ACC112 (cell line): Measurements from ENCODE around the gene REC8.

Source experiments
- H2AFZ ChIP-seq: fragments of 200-600 bp; sonication (generic); one replicate; pipeline ENCODE4 v1.6.0; 2017; ENCODE audit warnings: antibody characterized with exemption, low read length; ENCODE audit not compliant: unreplicated experiment
- H3K27ac ChIP-seq: fragments of 200-600 bp; sonication (generic); 2 replicates; pipeline ENCODE4 v1.5.1; 2014; ENCODE audit warnings: low read depth, mild to moderate bottlenecking, antibody characterized with exemption, low read length, moderate library complexity
- H3K27me3 ChIP-seq: fragments of 200-600 bp; sonication (generic); 2 replicates; pipeline ENCODE4 v1.6.1; 2014; ENCODE audit warnings: mild to moderate bottlenecking, antibody characterized with exemption, low read length, moderate library complexity, mixed read lengths; ENCODE audit not compliant: insufficient read depth
- H3K36me3 ChIP-seq: fragments of 200-600 bp; sonication (generic); 2 replicates; pipeline ENCODE4 v1.6.1; 2016; ENCODE audit warnings: mild to moderate bottlenecking, antibody characterized with exemption, low read length, moderate library complexity, mixed read lengths; ENCODE audit not compliant: insufficient read depth
- H3K4me1 ChIP-seq: fragments of 200-600 bp; sonication (generic); one replicate; pipeline ENCODE4 v1.6.1; 2016; ENCODE audit warnings: low read length, mixed read lengths; ENCODE audit not compliant: insufficient read depth, unreplicated experiment, control insufficient read depth
- H3K4me3 ChIP-seq: fragments of 200-600 bp; sonication (generic); 2 replicates; pipeline ENCODE4 v1.5.1; 2014; ENCODE audit warnings: mild to moderate bottlenecking, low read depth, low read length
- H3K79me2 ChIP-seq: fragments of 200-600 bp; sonication (generic); one replicate; pipeline ENCODE4 v1.6.0; 2016; ENCODE audit warnings: low read length; ENCODE audit not compliant: control insufficient read depth, unreplicated experiment, insufficient read depth

REC8 gene

GRCh38 chr14:24131549-24131966, 40.3 kb upstream of the REC8 start:
- no peaks in the 10 kb centered on the region for H3K27me3 ChIP-seq
- no peak overlapping the region for H3K4me3 ChIP-seq
- no peak overlapping the region for H2AFZ ChIP-seq
- H3K4me1 ChIP-seq = no peaks in the 10 kb centered on the region
- no peak overlapping the region for H3K27ac ChIP-seq
- peaks cover 5% of the 10 kb centered on the region for H3K79me2 ChIP-seq
- H3K36me3 ChIP-seq = no peaks in the 10 kb centered on the region

GRCh38 chr14:24132061-24132685, 39.7 kb upstream of the REC8 start:
- H3K27ac ChIP-seq = no peak overlapping the region
- no peak overlapping the region for H2AFZ ChIP-seq
- peaks cover 11% of the 10 kb centered on the region for H3K79me2 ChIP-seq
- no peaks in the 10 kb centered on the region for H3K27me3 ChIP-seq
- no peak overlapping the region for H3K4me3 ChIP-seq
- peaks cover 5% of the 10 kb centered on the region for H3K4me1 ChIP-seq
- H3K36me3 ChIP-seq = no peaks in the 10 kb centered on the region

DNA sequence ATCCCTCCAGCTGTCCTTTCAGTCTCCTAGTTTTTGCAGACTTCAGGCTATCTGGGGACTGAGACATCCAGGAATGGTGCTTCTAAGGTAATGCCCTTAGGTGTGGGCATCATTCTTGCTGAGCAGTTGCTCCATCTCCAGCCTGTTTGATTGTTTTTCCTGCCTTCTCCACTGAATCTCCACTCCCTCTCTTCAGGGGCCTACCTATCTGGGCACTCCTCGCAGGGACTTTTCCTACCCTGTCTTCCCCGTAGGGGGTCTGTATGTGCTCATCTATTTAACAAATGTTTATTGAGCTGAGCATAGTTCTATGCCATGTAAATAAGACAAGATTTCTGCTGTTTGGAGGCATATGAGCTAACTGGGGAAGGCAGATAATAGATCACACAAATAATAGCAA, 38.9 kb upstream of the REC8 start:
- H3K4me3 ChIP-seq = no peak overlapping the region
- peaks cover 19% of the 10 kb centered on the region for H3K79me2 ChIP-seq
- no peaks in the 10 kb centered on the region for H3K36me3 ChIP-seq
- H3K27ac ChIP-seq = no peak overlapping the region
- no peaks in the 10 kb centered on the region for H3K27me3 ChIP-seq
- peaks cover 11% of the 10 kb centered on the region for H3K4me1 ChIP-seq
- no peak overlapping the region for H2AFZ ChIP-seq

DNA sequence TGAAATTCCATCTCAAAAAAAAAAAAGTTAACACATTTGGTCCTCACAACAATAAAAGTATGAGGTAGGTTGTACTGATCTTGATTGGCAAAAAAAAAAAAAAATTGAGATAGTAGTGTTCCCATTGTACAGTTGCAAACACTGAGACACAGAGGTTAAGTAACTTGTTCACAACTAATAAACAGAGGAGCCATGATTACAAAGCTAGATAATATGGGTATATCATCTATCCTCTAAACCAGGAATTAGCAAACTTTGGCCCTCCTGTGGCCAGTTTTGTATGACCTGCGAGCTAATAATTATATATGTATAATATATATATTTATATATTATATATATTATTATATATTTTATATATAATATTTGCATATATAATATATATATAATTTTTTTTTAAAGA, 38.1 kb upstream of the REC8 start:
- H3K4me1 ChIP-seq = peaks cover 18% of the 10 kb centered on the region
- no peak overlapping the region for H3K27ac ChIP-seq
- no peak overlapping the region for H2AFZ ChIP-seq
- peaks cover 26% of the 10 kb centered on the region for H3K79me2 ChIP-seq
- no peaks in the 10 kb centered on the region for H3K27me3 ChIP-seq
- H3K36me3 ChIP-seq = peaks cover 1% of the 10 kb centered on the region; the same call in 1 of the 2 replicates
- no peak overlapping the region for H3K4me3 ChIP-seq

DNA sequence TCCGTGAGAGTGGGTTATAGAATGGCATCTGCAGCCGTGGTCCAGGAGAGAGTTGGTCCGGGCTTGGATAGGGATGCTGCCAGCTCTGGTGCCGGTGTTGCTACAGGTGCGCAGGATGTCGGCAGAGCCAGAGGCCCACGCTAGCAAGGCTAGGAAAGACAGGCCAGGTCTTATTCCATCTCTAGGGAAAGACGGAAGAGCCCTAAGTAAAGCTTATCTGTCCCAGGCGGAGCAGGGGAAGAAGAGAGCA, 36.4 kb upstream of the REC8 start:
- Histone ChIP-seq H3K4me1 (peaks cover 30% of the 10 kb centered on the region), H2AFZ (peak overlapping the region; percentile 50)

GRCh38 chr14:24135834-24136683, 35.8 kb upstream of the REC8 start, which contains the start of gene PSME1:
Gene PSME1, plus strand, starts transcription at chr14:24136194. Its CDS starts 69 bp downstream, at chr14:24136263.
- Histone ChIP-seq H3K27ac (peak within 1 kb of the TSS; percentile 54; the same call in 1 of the 2 replicates), H3K4me3 (peak within 1 kb of the TSS; percentile 93), H3K36me3 (peaks cover 6% of the 10 kb centered on the region; the same call in 1 of the 2 replicates), H3K27me3 (no peaks in the 10 kb centered on the region), H2AFZ (peak within 1 kb of the TSS; percentile 62), H3K4me1 (peaks cover 30% of the 10 kb centered on the region), H3K79me2 (peaks cover 45% of the 10 kb centered on the region)

More for the DNA sequence above, 36.4 kb upstream of the REC8 start:
- H3K27me3 ChIP-seq = no peaks in the 10 kb centered on the region
- peak overlapping the region; percentile 93 for H3K4me3 ChIP-seq
- no peak overlapping the region for H3K27ac ChIP-seq
- H3K36me3 ChIP-seq = peaks cover 6% of the 10 kb centered on the region; the same call in 1 of the 2 replicates
- peaks cover 40% of the 10 kb centered on the region for H3K79me2 ChIP-seq

DNA sequence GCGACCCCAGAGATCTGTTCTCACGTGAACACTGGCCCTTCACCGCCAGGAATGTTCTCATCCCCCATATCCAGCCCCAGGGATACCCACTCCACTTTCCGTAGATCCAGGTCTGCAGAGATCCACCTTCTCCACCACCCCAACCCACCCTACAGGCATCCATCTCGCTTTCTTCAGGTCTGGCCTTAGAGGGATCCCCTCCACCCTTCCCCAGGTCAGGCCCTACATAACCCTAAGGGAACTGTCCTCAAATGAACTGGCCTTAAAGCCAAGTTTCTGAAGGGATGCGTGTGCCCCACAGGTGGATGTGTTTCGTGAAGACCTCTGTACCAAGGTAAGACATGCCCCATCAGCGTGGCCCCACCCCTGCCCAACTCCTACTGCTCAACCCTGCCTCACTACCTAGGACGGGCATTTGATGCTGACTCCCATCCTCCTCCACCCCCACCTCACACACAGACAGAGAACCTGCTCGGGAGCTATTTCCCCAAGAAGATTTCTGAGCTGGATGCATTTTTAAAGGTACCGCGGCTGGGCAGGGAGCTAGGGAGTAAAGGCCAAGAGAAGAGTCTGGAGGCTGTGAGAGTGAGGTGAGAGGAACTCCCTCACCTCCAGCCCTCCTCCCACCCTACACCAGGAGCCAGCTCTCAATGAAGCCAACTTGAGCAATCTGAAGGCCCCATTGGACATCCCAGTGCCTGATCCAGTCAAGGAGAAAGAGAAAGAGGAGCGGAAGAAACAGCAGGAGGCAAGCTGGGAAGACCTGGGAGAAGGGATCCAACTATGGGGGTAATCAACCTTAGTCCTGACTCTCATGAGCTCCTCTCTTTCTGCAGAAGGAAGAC, 35.0 kb upstream of the REC8 start:
- no peaks in the 10 kb centered on the region for H3K27me3 ChIP-seq
- H3K4me3 ChIP-seq = peak overlapping the region; percentile 93
- peaks cover 6% of the 10 kb centered on the region; the same call in 1 of the 2 replicates for H3K36me3 ChIP-seq
- no peak overlapping the region for H3K27ac ChIP-seq
- peaks cover 46% of the 10 kb centered on the region for H3K79me2 ChIP-seq
- H3K4me1 ChIP-seq = peaks cover 30% of the 10 kb centered on the region
- no peak overlapping the region for H2AFZ ChIP-seq

DNA sequence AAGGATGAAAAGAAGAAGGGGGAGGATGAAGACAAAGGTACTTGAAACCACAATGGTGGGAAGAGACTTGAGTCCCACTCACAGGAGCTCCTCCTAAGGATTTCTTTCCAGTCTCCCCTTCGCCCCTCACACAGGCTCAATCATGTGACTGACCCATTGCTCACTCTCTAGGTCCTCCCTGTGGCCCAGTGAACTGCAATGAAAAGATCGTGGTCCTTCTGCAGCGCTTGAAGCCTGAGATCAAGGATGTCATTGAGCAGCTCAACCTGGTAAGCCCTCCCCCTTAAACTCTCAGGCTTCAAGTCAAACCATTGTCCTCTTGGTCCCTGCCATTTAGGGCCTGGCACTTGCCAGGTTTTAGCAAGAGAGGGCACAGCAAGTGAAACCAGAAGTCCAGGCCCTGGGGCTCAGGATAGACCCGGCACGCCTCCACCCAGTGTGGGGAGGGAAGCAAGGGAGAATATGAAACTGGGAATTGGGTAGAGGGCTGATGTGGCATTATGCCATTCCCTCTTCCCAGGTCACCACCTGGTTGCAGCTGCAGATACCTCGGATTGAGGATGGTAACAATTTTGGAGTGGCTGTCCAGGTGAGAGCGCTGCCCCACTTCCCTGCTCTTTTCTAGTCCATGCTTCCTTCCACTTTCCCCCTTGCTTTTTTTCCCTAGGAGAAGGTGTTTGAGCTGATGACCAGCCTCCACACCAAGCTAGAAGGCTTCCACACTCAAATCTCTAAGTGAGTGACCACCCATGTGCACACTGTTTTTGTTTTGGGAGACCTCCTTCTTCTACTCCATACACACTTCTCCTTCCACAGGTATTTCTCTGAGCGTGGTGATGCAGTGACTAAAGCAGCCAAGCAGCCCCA, 34.1 kb upstream of the REC8 start:
- H3K4me1 ChIP-seq = peaks cover 31% of the 10 kb centered on the region
- H3K79me2 ChIP-seq = peaks cover 46% of the 10 kb centered on the region
- H3K36me3 ChIP-seq = peaks cover 9% of the 10 kb centered on the region; the same call in 1 of the 2 replicates
- no peak overlapping the region for H3K27ac ChIP-seq
- no peak overlapping the region for H2AFZ ChIP-seq
- peak overlapping the region; percentile 93 for H3K4me3 ChIP-seq
- H3K27me3 ChIP-seq = no peaks in the 10 kb centered on the region

GRCh38 chr14:24138396-24139271, 33.2 kb upstream of the REC8 start:
- Histone ChIP-seq H3K4me3 (peak overlapping the region; percentile 94; the same call in 1 of the 2 replicates), H3K79me2 (peaks cover 46% of the 10 kb centered on the region), H3K27me3 (no peaks in the 10 kb centered on the region), H3K27ac (0 out of 2 replicates have a peak overlapping the region, but pooled peaks have one; percentile 9), H2AFZ (no peak overlapping the region), H3K36me3 (peaks cover 14% of the 10 kb centered on the region), H3K4me1 (peaks cover 40% of the 10 kb centered on the region)
